ENCODE data around the gene SUV39H1.

Gene SUV39H1

DNA sequence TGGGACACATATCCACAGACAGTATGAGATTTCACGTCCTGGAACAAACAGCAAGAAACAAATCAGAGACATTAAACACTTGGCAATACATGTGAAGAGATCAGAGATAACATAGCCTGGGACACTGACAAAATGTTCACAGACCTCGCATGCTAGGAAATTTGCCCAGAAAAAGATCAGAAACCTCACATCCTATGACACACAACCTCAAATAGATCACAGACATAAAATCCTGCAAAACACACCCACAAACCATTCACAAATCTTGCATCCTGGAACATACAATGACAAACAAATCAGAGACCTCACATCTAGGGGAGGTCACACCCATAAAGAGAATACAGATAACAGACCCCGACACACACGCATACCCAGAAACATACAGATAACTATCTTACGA, 18.0 kb downstream of the SUV39H1 start:
- no peak for DNase-seq (ENCODE audit: low read depth, low spot score)

DNA sequence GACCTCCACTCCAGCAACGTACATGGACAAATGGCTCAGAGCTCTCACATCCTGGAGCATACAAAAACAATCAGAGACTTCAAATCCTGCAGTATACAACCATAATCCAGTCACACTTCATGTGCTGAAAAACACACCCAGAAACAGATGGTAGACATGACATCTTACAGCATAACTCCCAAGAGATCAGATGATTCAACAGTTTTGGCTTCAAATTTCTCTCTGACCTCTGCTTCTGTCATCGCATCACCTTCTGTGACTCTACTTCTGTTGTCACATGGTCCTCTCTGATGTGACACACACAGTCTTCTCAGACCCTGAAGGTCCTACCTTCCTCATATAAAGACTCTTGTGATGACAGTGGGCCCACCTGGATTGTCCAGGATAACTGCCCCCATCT, 18.5 kb downstream of the SUV39H1 start:
- DNase-seq (ENCODE audit: low read depth, low spot score): no peak

DNA sequence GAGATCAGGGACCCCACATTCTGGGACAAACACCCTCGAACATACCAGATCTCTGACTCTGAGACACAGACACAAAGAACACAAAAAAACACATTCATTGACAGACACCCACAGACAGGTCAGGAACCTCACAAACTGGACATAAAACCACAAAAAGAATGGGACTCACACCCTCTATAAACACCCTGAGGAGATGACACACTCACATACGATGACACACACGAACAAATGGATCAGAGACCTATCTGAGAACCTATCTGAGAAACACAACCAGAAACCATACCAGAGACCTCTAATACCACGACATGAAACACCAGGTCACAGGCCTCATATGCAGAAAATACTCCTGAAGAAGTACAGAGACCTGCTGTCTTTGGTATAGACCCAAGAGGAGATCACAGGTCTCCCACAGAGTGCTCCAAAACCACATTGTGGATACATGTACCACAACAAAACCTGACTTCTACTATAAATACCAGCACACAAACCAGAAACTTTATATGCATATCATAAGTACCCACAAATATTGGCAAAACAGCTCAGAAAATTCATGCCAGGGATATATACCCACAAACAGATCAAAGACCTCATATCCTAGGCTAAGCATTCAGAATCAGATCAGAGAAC, 19.5 kb downstream of the SUV39H1 start:
- DNase-seq (ENCODE audit: low read depth, low spot score): no peak

DNA sequence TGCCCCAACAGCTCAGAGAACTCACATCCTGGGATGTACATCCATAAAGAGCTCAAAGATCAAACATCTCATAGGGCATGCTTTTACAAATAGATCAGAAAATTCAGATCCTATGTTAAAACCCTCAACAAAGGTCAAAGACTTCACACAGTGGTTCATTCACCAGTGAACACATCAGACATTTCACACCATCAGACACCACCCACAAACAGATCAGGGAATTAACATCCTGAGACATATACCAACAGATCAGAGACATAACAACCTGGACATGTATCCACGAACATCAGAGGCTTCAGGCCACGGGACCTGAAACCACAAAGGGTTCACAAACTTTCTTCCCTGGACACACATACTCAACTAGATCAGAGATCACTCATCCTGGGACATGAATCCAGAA, 23.4 kb downstream of the SUV39H1 start:
- no peak for DNase-seq (ENCODE audit: low read depth, low spot score)

DNA sequence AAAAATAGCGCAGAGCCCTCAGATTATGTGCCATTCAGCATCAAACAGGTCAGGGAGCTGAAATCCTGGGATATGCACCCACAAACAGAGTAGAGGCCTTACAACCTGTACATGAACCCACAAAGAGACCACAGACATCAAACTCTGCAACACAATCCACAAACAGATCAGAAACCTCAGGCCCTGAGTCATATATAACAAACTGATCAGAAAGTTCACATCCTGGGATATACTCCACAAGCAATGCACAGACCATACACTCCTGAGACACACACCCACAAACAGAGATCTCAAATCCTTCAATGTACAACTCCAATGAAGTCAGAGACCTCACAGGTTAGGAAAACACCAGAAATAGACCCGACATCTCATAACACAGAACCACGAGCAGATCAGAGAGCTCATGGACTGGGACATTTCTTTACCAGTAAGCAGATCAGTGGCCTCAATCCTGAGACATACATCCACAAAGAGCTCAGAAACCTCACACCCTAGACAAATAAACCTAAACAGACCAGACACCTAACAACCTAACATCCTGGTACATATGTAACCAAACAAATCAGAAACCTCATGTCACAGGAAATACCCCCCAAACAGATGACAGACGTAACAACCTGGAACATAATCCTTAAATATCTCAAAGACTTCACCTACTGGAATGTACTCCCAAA, 24.2 kb downstream of the SUV39H1 start:
- no peak for DNase-seq (ENCODE audit: low read depth, low spot score)

DNA sequence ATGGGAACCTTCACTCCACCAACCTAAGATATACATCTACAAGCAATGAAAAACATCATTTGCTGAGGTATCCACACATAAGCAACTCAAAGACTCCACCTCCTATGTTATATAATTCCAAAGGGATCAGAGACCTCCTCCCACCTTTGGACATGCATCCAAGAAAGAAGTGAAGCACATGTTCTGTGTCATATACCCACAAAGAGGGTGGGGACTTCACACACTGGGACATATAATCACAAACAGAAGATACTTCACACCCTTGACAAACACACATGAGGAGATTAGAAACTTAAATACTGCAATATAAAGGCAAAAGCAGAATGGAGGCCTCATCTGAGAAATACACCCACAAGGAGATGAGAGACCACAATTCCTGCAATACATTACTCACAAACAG, 25.4 kb downstream of the SUV39H1 start:
- no peak for DNase-seq (ENCODE audit: low read depth, low spot score)

DNA sequence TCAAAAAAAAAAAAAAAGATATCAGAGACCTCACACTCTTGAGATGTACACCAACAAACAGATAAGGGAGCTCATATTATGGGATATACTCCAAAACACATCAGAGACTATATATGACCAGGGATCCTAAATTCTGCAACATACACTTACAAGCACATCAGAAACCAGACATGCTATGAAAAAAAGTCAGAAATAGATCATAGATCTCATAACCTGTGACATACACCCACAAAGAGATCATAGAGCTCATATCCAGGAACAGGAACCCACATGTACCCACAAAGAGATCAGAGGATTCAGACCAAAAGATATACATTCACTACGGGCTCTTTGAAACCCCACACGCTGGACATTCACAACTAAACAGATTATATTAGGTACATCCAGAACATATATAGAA, 30.1 kb downstream of the SUV39H1 start:
- DNase-seq (ENCODE audit: low read depth, low spot score): no peak

DNA sequence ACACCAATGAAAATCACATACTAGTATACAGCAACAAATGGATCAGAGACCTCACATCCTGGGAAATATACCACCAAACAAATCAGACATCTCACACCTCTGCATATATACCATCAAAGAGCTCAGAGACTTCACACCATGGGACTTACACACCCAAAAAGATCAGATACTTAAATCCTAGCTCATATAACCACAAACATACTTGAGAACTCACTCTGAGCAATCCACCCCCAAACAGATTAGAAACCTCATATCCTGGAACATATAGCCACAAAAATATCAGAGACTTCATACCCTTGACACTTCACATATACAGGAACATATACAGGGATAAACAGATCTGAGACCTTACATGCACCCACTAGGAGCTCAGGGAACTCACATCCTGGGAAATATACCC, 32.1 kb downstream of the SUV39H1 start:
- no peak for DNase-seq (ENCODE audit: low read depth, low spot score)

DNA sequence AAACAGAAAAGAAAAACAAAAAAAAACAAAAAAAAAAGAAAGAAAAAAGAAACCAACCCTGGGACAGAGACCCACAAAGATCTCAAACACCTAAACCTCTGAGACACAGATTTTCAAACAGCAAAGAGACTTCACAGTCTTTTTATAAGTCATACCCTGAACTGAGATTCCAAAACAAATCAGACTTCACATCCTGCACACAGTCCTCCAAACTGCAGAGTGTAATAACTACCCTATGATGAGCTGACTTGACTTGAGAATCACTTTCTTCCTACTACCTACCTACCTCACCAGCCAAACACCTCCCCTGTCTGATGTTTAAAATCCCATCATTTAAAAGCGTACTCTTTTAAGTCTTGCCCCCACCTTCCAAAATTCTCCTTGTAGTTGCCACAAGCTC, 39.8 kb downstream of the SUV39H1 start:
- no peak for DNase-seq (ENCODE audit: low read depth, low spot score)

DNA sequence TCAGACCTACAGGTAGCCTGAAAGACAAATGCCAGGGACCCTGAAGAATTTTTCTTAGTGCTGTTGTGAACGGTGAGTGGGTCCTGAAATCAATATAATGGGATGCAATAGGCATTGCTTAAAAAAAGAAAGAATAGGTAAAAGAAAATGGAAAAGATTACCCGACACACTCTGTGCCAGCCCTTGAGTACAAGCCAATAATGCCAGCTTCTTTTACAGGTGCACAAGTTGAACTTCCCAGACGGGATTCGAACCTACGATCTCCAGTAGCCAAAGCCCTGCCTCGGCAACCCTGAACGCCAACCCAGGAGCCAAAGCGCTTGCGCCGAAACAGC, 40.3 kb downstream of the SUV39H1 start:
- no peak for DNase-seq (ENCODE audit: low read depth, low spot score)

DNA sequence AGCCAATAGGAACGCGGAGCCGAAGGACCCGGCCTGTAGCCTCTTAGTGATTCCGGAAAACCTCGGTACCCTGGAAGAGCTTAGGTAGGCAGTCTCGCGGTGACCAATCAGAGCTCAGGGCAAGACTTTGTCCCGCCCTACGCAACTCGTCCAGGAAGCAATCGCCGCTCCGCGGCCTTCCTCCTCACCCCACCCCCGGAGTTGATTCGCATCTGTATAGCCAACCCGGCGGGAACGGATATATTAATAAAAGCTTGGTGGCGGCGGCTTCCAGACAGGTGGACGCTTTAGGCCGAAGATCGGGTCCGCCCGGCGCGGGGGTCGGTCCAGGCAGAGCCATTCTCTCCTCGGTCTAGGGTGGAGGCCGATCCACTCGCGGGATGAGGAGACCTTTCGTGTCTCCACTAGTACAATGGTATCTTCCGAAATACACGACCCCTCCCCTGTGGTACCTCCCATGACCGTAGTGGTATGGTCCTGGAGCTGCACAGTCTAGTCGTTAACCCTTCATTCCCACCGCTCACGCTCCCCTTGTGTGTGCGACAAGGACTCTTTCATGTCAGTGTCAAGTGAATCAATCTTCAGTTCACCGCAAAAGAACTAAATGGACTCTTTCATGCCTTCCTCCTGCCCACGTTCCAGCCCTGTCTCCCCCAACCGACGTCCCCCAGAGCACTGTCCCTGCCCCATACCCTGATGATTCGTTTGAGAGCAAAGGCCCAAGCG, 40.8 kb downstream of the SUV39H1 start:
- peak; percentile 62 for DNase-seq (ENCODE audit: low read depth, low spot score)

DNA sequence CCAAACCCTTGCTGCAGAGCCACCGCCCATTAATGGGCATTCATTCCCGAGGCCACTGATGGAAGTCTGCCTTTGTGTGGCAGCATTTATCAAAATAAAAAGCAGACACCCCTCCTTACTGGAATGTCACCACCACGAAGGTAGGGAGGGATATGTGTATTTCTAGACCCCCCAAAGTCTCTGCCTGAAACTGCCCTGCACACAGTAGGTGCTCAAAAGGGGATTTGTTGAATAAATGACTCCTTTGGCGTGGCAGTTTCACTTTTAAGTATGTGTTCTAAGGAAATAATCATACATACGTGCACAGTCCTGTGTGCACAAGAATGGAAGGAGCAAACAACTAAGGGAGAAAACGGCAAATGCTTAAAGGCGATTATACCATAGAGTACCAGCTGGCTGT, 41.4 kb downstream of the SUV39H1 start:
- no peak for DNase-seq (ENCODE audit: low read depth, low spot score)

DNA sequence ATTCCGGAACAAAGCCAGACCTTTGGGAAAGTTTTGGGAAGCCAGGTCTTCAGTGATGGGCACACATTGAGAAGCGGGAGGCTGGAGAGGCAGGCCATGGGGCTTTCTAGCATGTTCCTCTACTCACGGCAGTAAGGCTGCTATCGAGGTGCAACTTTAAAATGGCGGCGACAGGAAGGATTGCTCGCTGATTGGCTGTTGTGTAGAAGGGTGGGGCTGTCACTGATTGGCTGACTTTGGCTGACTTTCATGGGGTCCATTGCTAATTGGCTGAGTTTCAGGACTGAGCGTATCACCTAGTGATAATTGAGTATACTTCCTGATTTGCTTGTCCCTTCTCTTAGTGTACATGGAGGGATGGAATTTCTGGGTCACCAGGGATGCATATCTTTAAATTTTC, 45.3 kb downstream of the SUV39H1 start:
- no peak for DNase-seq (ENCODE audit: low read depth, low spot score)

DNA sequence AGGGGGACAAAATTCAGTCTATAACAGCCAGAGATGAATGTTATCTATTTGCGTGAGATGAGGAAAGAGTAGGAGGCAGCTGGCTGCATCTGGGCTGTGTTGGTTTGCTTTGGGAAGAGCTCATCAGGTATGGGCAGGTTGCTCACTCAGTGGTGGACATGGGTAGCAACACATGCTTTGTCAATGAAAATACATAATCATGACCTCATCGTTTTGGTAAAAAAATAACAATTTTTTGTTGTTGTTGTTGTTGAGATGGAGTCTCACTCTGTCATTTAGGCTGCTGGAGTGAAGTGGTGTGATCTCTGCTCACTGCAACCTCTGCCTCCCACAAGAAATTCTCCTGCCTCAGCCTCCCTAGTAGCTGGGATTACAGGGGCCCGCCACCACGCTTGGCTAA, 48.7 kb downstream of the SUV39H1 start:
- DNase-seq (ENCODE audit: low read depth, low spot score): no peak

DNA sequence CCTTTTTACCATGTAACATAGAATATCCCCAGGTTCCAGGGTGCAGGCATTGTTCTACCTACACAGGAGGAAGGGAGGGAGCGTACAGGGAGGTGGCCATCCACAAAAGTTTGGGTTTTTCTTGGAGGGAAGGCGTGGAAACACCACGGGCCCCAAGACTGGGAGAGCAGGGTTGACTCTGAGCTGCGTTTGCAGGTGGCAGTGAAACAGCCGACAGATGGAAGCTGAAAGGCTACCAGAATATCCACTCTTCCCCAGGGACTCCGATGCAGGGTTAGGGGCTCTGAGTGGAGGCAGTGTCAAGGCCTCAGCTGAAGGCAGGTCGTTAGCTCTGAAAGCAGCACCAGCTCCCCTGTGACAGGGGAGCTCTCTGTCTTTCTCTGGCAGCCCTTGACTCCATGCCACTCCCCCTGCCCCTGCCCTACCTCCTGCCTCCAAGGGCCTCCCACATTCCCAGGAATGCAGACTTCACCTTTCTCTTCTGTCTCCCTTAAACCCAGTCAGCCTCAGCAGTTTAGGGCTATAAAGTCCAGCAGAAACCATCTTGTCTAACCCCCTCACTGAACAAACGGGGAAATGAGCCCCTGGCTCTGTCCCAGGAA, 51.0 kb downstream of the SUV39H1 start:
- DNase-seq (ENCODE audit: low read depth, low spot score): no peak

DNA sequence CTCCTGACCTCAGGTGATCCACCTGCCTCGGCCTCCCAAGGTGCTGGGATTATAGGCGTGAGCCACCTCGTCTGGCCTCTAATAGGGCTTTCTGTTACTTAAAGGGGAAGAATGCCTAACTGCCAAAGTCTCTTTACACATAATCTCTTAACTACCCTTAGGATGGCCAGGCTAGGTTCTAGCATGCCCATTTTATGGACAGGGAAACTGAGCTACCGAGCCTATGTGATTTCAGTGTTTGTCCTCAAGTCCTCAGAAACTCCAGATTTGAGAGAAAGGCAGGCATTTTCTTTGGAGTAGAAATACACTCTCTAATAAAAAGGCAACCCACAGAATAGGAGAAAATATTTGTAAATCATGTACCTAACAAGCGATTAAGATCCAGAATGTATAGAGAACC, 52.6 kb downstream of the SUV39H1 start:
- DNase-seq (ENCODE audit: low read depth, low spot score): no peak

DNA sequence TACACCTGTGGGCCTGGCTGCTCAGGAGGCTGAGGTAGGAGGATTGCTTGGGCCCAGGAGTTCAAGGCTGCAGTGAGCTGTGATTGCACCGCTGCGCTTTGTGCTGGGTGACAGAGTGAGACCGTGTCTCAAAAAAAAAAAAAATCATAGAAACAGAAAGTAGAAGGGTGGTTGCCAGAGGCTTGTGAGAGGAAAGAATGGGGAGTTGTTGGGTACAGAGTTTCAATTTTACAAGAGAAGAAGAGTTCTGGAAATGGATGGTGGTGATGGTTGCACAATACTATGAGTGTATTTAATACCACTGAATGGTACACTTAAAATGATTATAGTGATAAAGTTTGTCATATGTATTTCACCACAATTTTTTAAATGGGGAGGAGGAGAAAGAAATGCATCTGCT, 54.8 kb downstream of the SUV39H1 start:
- no peak for DNase-seq (ENCODE audit: low read depth, low spot score)

DNA sequence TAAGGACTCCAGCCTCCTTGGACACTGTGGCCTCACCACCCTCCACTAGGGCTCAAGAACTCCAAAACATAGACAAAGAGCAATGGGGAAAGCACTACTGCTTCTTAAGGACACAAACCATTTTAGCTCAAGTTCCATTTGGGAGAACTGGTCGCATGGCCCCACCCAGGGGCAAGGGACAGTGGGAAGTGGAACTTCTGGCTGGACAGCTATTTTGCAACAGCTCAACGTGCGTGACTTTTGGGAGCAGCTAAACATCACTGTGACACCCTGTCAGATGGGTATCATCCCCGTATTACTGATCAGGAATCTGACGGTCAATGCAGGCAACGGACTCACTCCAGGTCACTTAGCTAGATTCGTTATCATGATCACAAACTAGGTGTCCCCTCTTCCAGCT, 56.0 kb downstream of the SUV39H1 start:
- no peak for DNase-seq (ENCODE audit: low read depth, low spot score)

DNA sequence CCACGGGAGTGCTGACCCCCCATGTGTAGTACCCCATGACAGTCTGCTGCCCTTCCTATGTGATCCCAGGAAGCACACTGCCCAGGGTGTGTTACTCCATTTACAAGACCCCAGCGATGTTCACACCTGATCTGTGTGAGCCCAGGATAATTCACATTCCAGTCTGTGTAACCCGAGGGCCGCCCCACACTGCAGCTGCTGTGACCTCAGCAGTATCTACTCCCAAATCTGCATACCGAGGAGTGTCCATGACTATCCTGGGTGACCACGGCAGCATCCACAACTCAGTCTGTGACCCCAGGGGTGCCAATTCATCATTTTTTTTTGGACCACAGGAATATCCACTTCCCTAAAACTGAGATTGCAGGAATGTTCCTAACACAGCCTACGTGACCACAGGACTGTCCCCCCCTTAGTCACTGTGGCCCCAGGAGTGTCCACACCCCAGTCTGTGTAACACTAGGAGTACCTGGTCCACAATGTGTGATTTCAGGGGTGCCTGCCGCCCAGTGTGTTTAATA, 57.2 kb downstream of the SUV39H1 start:
- DNase-seq (ENCODE audit: low read depth, low spot score): no peak

DNA sequence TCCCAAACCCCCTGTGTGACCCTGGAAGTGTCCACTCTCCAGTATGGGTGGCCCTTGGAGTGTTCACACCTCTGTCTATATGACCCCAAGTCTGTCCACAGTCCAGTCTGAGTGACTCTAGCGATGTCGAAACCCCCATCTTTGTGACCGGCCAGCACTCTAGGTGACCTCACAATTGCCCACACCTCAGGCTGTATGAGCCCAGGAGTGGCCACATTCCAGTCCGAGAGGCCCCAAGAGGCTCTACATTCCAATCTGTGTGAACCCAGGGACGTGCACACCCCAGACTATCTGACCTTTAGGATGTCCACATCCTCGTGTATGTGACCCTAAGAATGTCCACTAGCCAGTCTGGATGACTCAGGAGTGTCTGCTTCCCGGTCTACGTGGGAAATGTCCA, 57.7 kb downstream of the SUV39H1 start:
- DNase-seq (ENCODE audit: low read depth, low spot score): no peak
